ENCODE results near the gene WWOX.

GRCh38 chr16:78140818-78141466 lies 41.5 kb downstream of the WWOX start:
- TF ChIP-seq CTCF (IDR thresholded peaks at IDR 0.05; ENCODE audit: low read length) (no peak), EZH2 (optimal IDR thresholded peaks at IDR 0.05; ENCODE audit: low read depth, low read length) (no peak)

All from MM.1S (cell line).